GM12878 (cell line): ENCODE results near the gene LHFPL4. TPM values are rescaled to one million over a fixed set of nuclear protein-coding genes. Genes with fewer than 3 reads are reported as not detected.

Source experiments
- ATAC-seq: fragments of 200-7000 bp; cut with Tn5 transposase; 3 replicates; pipeline ENCODE4 v1.9.1; 2020; ENCODE audit warnings: mild to moderate bottlenecking, moderate library complexity
- BruUV-seq: library from RNA; stranded (reverse); fragments of 400-500 nt; replicated peaks from 2 replicates; lab custom pipeline; 2021; lab: Mats Ljungman, UMichigan
- CTCF ChIA-PET: fragments of 300-600 bp; sonication (Branson Sonifier 250); formaldehyde crosslinking; extraction: SDS; loops from one replicate; lab custom pipeline; 2021; ENCODE audit warnings: inconsistent platforms; lab: Yijun Ruan, JAX
- POLR2A ChIA-PET: fragments of 350-600 bp; formaldehyde crosslinking; extraction: SDS; loops from one replicate; lab custom pipeline; 2021; ENCODE audit warnings: inconsistent platforms; lab: Charles Lee
- RAD21 ChIA-PET: fragments of 300-600 bp; sonication (Branson Sonifier 250); formaldehyde crosslinking; loops from one replicate; lab custom pipeline; 2023; ENCODE audit warnings: antibody characterized with exemption; ENCODE audit not compliant: unreplicated experiment; lab: Charles Lee
- SMC1A ChIA-PET: fragments of 300-600 bp; sonication (Branson Sonifier 250); formaldehyde crosslinking; loops from one replicate; lab custom pipeline; 2023; ENCODE audit not compliant: unreplicated experiment, uncharacterized antibody; lab: Charles Lee
- DNase-seq: peaks from one replicate; pipeline ENCODE4 v3.0.0-alpha.2; 2011; ENCODE audit warnings: low read depth, low spot score
- FAIRE-seq: peaks from 3 replicates; lab custom pipeline; 2011; peaks lifted over from hg19 to GRCh38; lab: Jason Lieb, UNC
- H2AFZ ChIP-seq: 2 replicates; pipeline ENCODE4 v1.6.0; 2011; ENCODE audit warnings: low read depth, low read length, control low read depth; ENCODE audit not compliant: control insufficient read depth
- H3K27ac ChIP-seq: 2 replicates; pipeline ENCODE4 v1.5.1; 2011; ENCODE audit warnings: control low read depth; ENCODE audit not compliant: control insufficient read depth, insufficient read depth
- H3K27me3 ChIP-seq, 2 experiments: replicated peaks in 1 of 2; 2 replicates each; pipeline versions ENCODE4 v1.6.0 to v1.6.1; 2011; ENCODE audit warnings: low read length in 1 of 2; ENCODE audit not compliant: control insufficient read depth in 2 of 2, insufficient read depth in 2 of 2
- H3K36me3 ChIP-seq, 2 experiments: 2 replicates each; pipeline ENCODE4 v1.5.1; 2011; ENCODE audit warnings: low read length in 1 of 2; ENCODE audit not compliant: control insufficient read depth in 2 of 2, insufficient read depth in 2 of 2
- H3K4me1 ChIP-seq: 2 replicates; pipeline ENCODE4 v1.6.1; 2011; ENCODE audit warnings: mild to moderate bottlenecking, low read length, moderate library complexity, mixed read lengths; ENCODE audit not compliant: control insufficient read depth, insufficient read depth
- H3K4me2 ChIP-seq: 2 replicates; pipeline ENCODE4 v1.6.0; 2011; ENCODE audit warnings: control low read depth; ENCODE audit not compliant: control insufficient read depth, insufficient read depth
- H3K4me3 ChIP-seq: fragments of 200-600 bp; sonication (generic); 2 replicates; pipeline ENCODE4 v1.5.1; 2016
- H3K79me2 ChIP-seq: 2 replicates; pipeline ENCODE4 v1.6.0; 2011; ENCODE audit warnings: low read length; ENCODE audit not compliant: control insufficient read depth, insufficient read depth
- H3K9ac ChIP-seq: 2 replicates; pipeline ENCODE4 v1.8.0; 2011; ENCODE audit warnings: low read length, control low read depth, mixed read lengths; ENCODE audit not compliant: control insufficient read depth, insufficient read depth
- H3K9me3 ChIP-seq: replicated peaks from 3 replicates; pipeline ENCODE4 v1.5.1; 2011; ENCODE audit warnings: mild to moderate bottlenecking, low read length; ENCODE audit not compliant: control insufficient read depth, insufficient read depth
- H4K20me1 ChIP-seq: 2 replicates; pipeline ENCODE4 v1.6.0; 2011; ENCODE audit not compliant: control insufficient read depth, insufficient read depth
- CREM ChIP-seq: IDR thresholded peaks from 2 replicates; pipeline ENCODE4 v1.6.1; 2014; ENCODE audit warnings: antibody characterized with exemption, low read depth
- CTCF ChIP-seq, 3 experiments: IDR thresholded peaks in 2 of 3; conservative IDR thresholded peaks in 1 of 3; 2 replicates each; pipeline ENCODE4 v1.5.1; 2011; ENCODE audit warnings: low read depth in 3 of 3, low read length in 3 of 3, mild to moderate bottlenecking in 3 of 3, control low read depth in 2 of 3, moderate library complexity in 2 of 3, inconsistent platforms in 1 of 3, mixed read lengths in 1 of 3; ENCODE audit not compliant: control insufficient read depth in 2 of 3, insufficient read depth in 1 of 3; ENCODE audit errors: extremely low read depth in 1 of 3
- E2F4 ChIP-seq: IDR thresholded peaks from 2 replicates; pipeline ENCODE4 v1.6.1; 2012; ENCODE audit warnings: low read depth, low read length, improper control_type of control experiment
- FOXM1 ChIP-seq: IDR thresholded peaks from 2 replicates; pipeline ENCODE4 v1.6.1; 2012; ENCODE audit warnings: low read depth, mild to moderate bottlenecking, inconsistent platforms, low read length, moderate library complexity
- HDAC2 ChIP-seq: fragments of 200-600 bp; sonication (generic); IDR thresholded peaks from 2 replicates; pipeline ENCODE4 v1.6.1; 2017
- HDGF ChIP-seq: fragments of 450-650 bp; IDR thresholded peaks from 2 replicates; pipeline ENCODE4 v1.6.1; 2016; ENCODE audit warnings: antibody characterized with exemption
- KLF5 ChIP-seq: fragments of 450-650 bp; IDR thresholded peaks from 2 replicates; pipeline ENCODE4 v1.6.1; 2014; ENCODE audit warnings: mild to moderate bottlenecking; ENCODE audit not compliant: partially characterized antibody
- RELA ChIP-seq: fragments of 450-650 bp; IDR thresholded peaks from 2 replicates; pipeline ENCODE4 v1.8.0; 2014; ENCODE audit warnings: borderline replicate concordance; ENCODE audit not compliant: partially characterized antibody
- REST ChIP-seq: IDR thresholded peaks from 2 replicates; pipeline ENCODE4 v1.6.1; 2012; ENCODE audit warnings: mild to moderate bottlenecking, low read depth, low read length
- SIX5 ChIP-seq: IDR thresholded peaks from 2 replicates; pipeline ENCODE4 v1.6.1; 2011; ENCODE audit warnings: mild to moderate bottlenecking, low read depth, low read length, moderate library complexity; ENCODE audit not compliant: severe bottlenecking
- TBL1XR1 ChIP-seq: IDR thresholded peaks from 2 replicates; pipeline ENCODE4 v1.6.1; 2012; ENCODE audit warnings: low read depth, low read length, improper control_type of control experiment
- WGBS: methylation state at CpG from one replicate; pipeline ENCODE4 v1.1.6; 2016; ENCODE audit warnings: low lambda C conversion rate; ENCODE audit not compliant: insufficient replicate concordance, insufficient coverage; ENCODE audit errors: missing lambda C conversion rate; 5-methylcytosine and 5-hydroxymethylcytosine counted together
- in situ Hi-C: fragments of 300-500 bp; cut with MboI; formaldehyde crosslinking; loops from 9 replicates; pipeline ENCODE4 v1.14.3; 2018; ENCODE audit warnings: mixed read lengths
- intact Hi-C: fragments of 100-400 bp; cut with micrococcal nuclease; formaldehyde crosslinking; loops from one replicate; pipeline ENCODE4 v1.14.2; 2022; ENCODE audit not compliant: unreplicated experiment
- polyA plus RNA-seq, 11 experiments: library from polyadenylated mRNA; depleted of rRNA in 4 of 11; unstranded in 6 of 11; stranded (reverse) in 5 of 11; fragments of >200 nt; fragmentation: Nextera tagmentation in 4 of 11; fragmentation: Illumina TruSeq in 1 of 11; extraction: Ambion mirVana in 4 of 11; extraction: Trizol in 1 of 11; gene quantifications; 1 replicate in 1 of 11; 2 replicates in 10 of 11; pipeline versions ENCODE4 v1.2.1 to v1.2.3, GENCODE V29; 2011 to 2016; ENCODE audit warnings: inconsistent platforms in 2 of 11, missing spikeins in 2 of 11, low read depth in 1 of 11
- total RNA-seq, 4 experiments: library from RNA; depleted of rRNA in 3 of 4; stranded (reverse); fragments of >200 nt in 3 of 4; fragmentation: Illumina TruSeq in 1 of 4; extraction: Trizol in 1 of 4; gene quantifications; 2 replicates each; pipeline versions ENCODE4 v1.2.1 to v1.2.3, GENCODE V29; 2013 to 2021

Gene LHFPL4
- total and polyA plus RNA-seq, 10 of the 15 experiments (the other 5 are each of a cell fraction or from before 2014, with no cell fraction given): 0.05 to 0.15 TPM; not detected in 8

- FAIRE-seq (no peak), ATAC-seq (no peak), DNase-seq (no peak)
- ChIA-PET SMC1A (no interaction called here), POLR2A (no interaction called here), RAD21 (no interaction called here), CTCF (no interaction called here)
- no peak for TF ChIP-seq HDGF
- TF ChIP-seq CTCF (IDR thresholded peaks at IDR 0.05 in 2 of 3, conservative IDR thresholded peaks at IDR 0.05 in 1 of 3; ENCODE audit: control insufficient read depth in 2 of 3, extremely low read depth in 1 of 3, insufficient read depth in 1 of 3, low read depth in 3 of 3, low read length in 3 of 3): no peak
- TF ChIP-seq KLF5: no peak
- no peak for TF ChIP-seq E2F4
- no peak for TF ChIP-seq RELA
- no peak for TF ChIP-seq REST
- TF ChIP-seq FOXM1: no peak
- TF ChIP-seq HDAC2: no peak
- TF ChIP-seq SIX5: no peak
- TF ChIP-seq TBL1XR1: no peak
- TF ChIP-seq CREM: no peak
- Histone ChIP-seq H4K20me1 (no peaks in the 10 kb centered on the region; the same call in 1 of the 2 replicates), H2AFZ (no peak overlapping the region), H3K27me3 (no peaks in the 10 kb centered on the region), H3K4me3 (no peak overlapping the region), H3K4me2 (no peak overlapping the region), H3K4me1 (no peaks in the 10 kb centered on the region), H3K9me3 (no peaks in the 10 kb centered on the region), H3K79me2 (no peaks in the 10 kb centered on the region; the same call in 1 of the 2 replicates), H3K9ac (no peak overlapping the region), H3K36me3 (peaks cover 37 to 63% of the 10 kb centered on the region in 2 experiments), H3K27ac (no peak overlapping the region)
- intact Hi-C loops (no loop called here), in situ Hi-C loops (no loop called here)
- BruUV-seq: no TSS peak
- 97% methylated on average over 6 of the region's 6 CpGs for WGBS
Observed at GRCh38 chr3:9474482-9474881, 79.1 kb downstream of the LHFPL4 start.
